ENCODE results near the gene BTF3.

The BTF3 gene

GRCh38 chr5:73532195-73532594 lies 34.0 kb downstream of the BTF3 start:
- no peak overlapping the region for H3K9ac ChIP-seq (ENCODE audit: low read depth, low read length, poor library complexity, severe bottlenecking)
- no peaks in the 10 kb centered on the region for H3K27me3 ChIP-seq (ENCODE audit: insufficient read depth, low read length, poor library complexity, severe bottlenecking)
- no peak overlapping the region for H2AFZ ChIP-seq (ENCODE audit: low read length)
- H3K4me1 ChIP-seq (ENCODE audit: insufficient read depth, low read length, poor library complexity, severe bottlenecking) = no peaks in the 10 kb centered on the region
- no peak for TF ChIP-seq CTCF (conservative IDR thresholded peaks at IDR 0.05; ENCODE audit: low read length)
- TF ChIP-seq EZH2phosphoT487 (IDR thresholded peaks at IDR 0.05; ENCODE audit: borderline replicate concordance) = no peak
- no peak overlapping the region for H3K4me2 ChIP-seq (ENCODE audit: low read depth, low read length, poor library complexity, severe bottlenecking)
- H3K36me3 ChIP-seq (ENCODE audit: insufficient read depth, low read length) = no peaks in the 10 kb centered on the region
- H4K20me1 ChIP-seq (ENCODE audit: insufficient read depth, low read length, poor library complexity, severe bottlenecking) = no peaks in the 10 kb centered on the region
- no peaks in the 10 kb centered on the region for H3K9me2 ChIP-seq (replicated peaks; ENCODE audit: low read depth, low read length)
- H3K4me3 ChIP-seq (ENCODE audit: low read length, poor library complexity, severe bottlenecking) = no peak overlapping the region
- H3K9me3 ChIP-seq (ENCODE audit: insufficient read depth, low read depth, low read length) = no peaks in the 10 kb centered on the region
- no peaks in the 10 kb centered on the region for H3F3A ChIP-seq (ENCODE audit: low read depth)
- H3K79me2 ChIP-seq (ENCODE audit: insufficient read depth, low read length) = no peaks in the 10 kb centered on the region

GRCh38 chr5:73534011-73534644 lies 35.9 kb downstream of the BTF3 start:
- H3K9me2 ChIP-seq (replicated peaks; ENCODE audit: low read depth, low read length) = no peaks in the 10 kb centered on the region
- no peaks in the 10 kb centered on the region for H3K4me1 ChIP-seq (ENCODE audit: insufficient read depth, low read length, poor library complexity, severe bottlenecking)
- TF ChIP-seq EZH2phosphoT487 (IDR thresholded peaks at IDR 0.05; ENCODE audit: borderline replicate concordance) (no peak), CTCF (conservative IDR thresholded peaks at IDR 0.05; ENCODE audit: low read length) (no peak)
- no peak overlapping the region for H3K9ac ChIP-seq (ENCODE audit: low read depth, low read length, poor library complexity, severe bottlenecking)
- H3K79me2 ChIP-seq (ENCODE audit: insufficient read depth, low read length) = no peaks in the 10 kb centered on the region
- H3K27me3 ChIP-seq (ENCODE audit: insufficient read depth, low read length, poor library complexity, severe bottlenecking) = no peaks in the 10 kb centered on the region
- no peaks in the 10 kb centered on the region for H3K9me3 ChIP-seq (ENCODE audit: insufficient read depth, low read depth, low read length)
- no peak overlapping the region for H3K4me2 ChIP-seq (ENCODE audit: low read depth, low read length, poor library complexity, severe bottlenecking)
- no peaks in the 10 kb centered on the region for H3F3A ChIP-seq (ENCODE audit: low read depth)
- H3K36me3 ChIP-seq (ENCODE audit: insufficient read depth, low read length) = no peaks in the 10 kb centered on the region
- no peaks in the 10 kb centered on the region for H4K20me1 ChIP-seq (ENCODE audit: insufficient read depth, low read length, poor library complexity, severe bottlenecking)
- H3K4me3 ChIP-seq (ENCODE audit: low read length, poor library complexity, severe bottlenecking) = no peak overlapping the region
- H2AFZ ChIP-seq (ENCODE audit: low read length) = no peak overlapping the region

- TF ChIP-seq EZH2phosphoT487 (IDR thresholded peaks at IDR 0.05; ENCODE audit: borderline replicate concordance) = no peak
- TF ChIP-seq CTCF (conservative IDR thresholded peaks at IDR 0.05; ENCODE audit: low read length) = no peak
- H3K9me3 ChIP-seq (ENCODE audit: insufficient read depth, low read depth, low read length) = no peaks in the 10 kb centered on the region
- no peaks in the 10 kb centered on the region for H3K4me1 ChIP-seq (ENCODE audit: insufficient read depth, low read length, poor library complexity, severe bottlenecking)
- H2AFZ ChIP-seq (ENCODE audit: low read length) = no peak overlapping the region
- H3K4me2 ChIP-seq (ENCODE audit: low read depth, low read length, poor library complexity, severe bottlenecking) = no peak overlapping the region
- H3K36me3 ChIP-seq (ENCODE audit: insufficient read depth, low read length) = no peaks in the 10 kb centered on the region
- no peak overlapping the region for H3K9ac ChIP-seq (ENCODE audit: low read depth, low read length, poor library complexity, severe bottlenecking)
- no peaks in the 10 kb centered on the region for H3F3A ChIP-seq (ENCODE audit: low read depth)
- no peaks in the 10 kb centered on the region for H3K79me2 ChIP-seq (ENCODE audit: insufficient read depth, low read length)
- no peaks in the 10 kb centered on the region for H3K27me3 ChIP-seq (ENCODE audit: insufficient read depth, low read length, poor library complexity, severe bottlenecking)
- H3K9me2 ChIP-seq (replicated peaks; ENCODE audit: low read depth, low read length) = no peaks in the 10 kb centered on the region
- no peaks in the 10 kb centered on the region for H4K20me1 ChIP-seq (ENCODE audit: insufficient read depth, low read length, poor library complexity, severe bottlenecking)
- no peak overlapping the region for H3K4me3 ChIP-seq (ENCODE audit: low read length, poor library complexity, severe bottlenecking)
Observed at GRCh38 chr5:73534971-73535370, 36.7 kb downstream of the BTF3 start.
